Ascending aorta (tissue), 2 donors: ENCODE data around the gene SARNP. TPM values are rescaled to one million over a fixed set of nuclear protein-coding genes. Genes with fewer than 3 reads are reported as not detected.

Experiments used
- DNase-seq, 2 donors: peaks; one replicate each; pipeline ENCODE4 v3.0.0-alpha.2; 2019; ENCODE audit warnings: low spot score in 2 of 2
- H3K27ac ChIP-seq, 2 donors: fragments of 200-600 bp; sonication (generic); one replicate each; pipeline ENCODE4 v1.5.1; 2016 to 2017; ENCODE audit warnings: mild to moderate bottlenecking in 1 of 2
- H3K27me3 ChIP-seq: fragments of 200-600 bp; sonication (generic); one replicate; pipeline ENCODE4 v1.5.1; 2017
- H3K36me3 ChIP-seq, 2 donors: fragments of 200-600 bp; sonication (generic); one replicate each; pipeline ENCODE4 v1.5.1; 2016
- H3K4me1 ChIP-seq, 2 donors: fragments of 200-600 bp; sonication (generic); one replicate each; pipeline ENCODE4 v1.5.1; 2016 to 2017; ENCODE audit warnings: mild to moderate bottlenecking in 1 of 2
- H3K4me3 ChIP-seq, 2 donors: fragments of 200-600 bp; sonication (generic); one replicate each; pipeline ENCODE4 v1.5.1; 2016 to 2017; ENCODE audit warnings: mild to moderate bottlenecking in 1 of 2
- H3K9me3 ChIP-seq, 2 donors: fragments of 200-600 bp; sonication (generic); one replicate each; pipeline ENCODE4 v1.5.1; 2016
- CTCF ChIP-seq, 3 experiments: fragments of 200-600 bp in 2 of 3; fragments of 450-650 bp in 1 of 3; sonication (generic) in 2 of 3; IDR thresholded peaks; one replicate each; pipeline ENCODE4 v1.5.1; 2016 to 2019; ENCODE audit warnings: antibody characterized with exemption in 3 of 3, mild to moderate bottlenecking in 1 of 3, moderate library complexity in 1 of 3
- intact Hi-C: fragments of 100-400 bp; cut with DNase I; formaldehyde crosslinking; loops from one replicate; pipeline ENCODE4 v1.15.1; 2023
- total RNA-seq: library from RNA; depleted of rRNA; stranded (reverse); fragments of >200 nt; gene quantifications from one replicate; pipeline ENCODE4 v1.1.0, GENCODE V29; 2016

SARNP gene
- total RNA-seq, 1 donor from 2014 or later, result 13.4 TPM

- intact Hi-C loops, result no loop called here
These were observed 10.3 kb upstream of the SARNP start for GRCh38 chr12:55827806-55828205.

GRCh38 chr12:55824726-55825125 lies 7.2 kb upstream of the SARNP start:
- H3K27ac ChIP-seq, result no peak overlapping the region
- H3K36me3 ChIP-seq, result peaks cover 20 to 36% of the 10 kb centered on the region in 2 donors
- intact Hi-C loops, result no loop called here
- H3K4me1 ChIP-seq, result peaks cover 8 to 28% of the 10 kb centered on the region in 2 donors
- peak in 1 of 2 donors; percentile 21 for DNase-seq
- H3K27me3 ChIP-seq, result no peaks in the 10 kb centered on the region
- no peak overlapping the region for H3K4me3 ChIP-seq
- TF ChIP-seq CTCF (IDR thresholded peaks at IDR 0.05), result no peak
- H3K9me3 ChIP-seq, result no peaks in the 10 kb centered on the region

More at GRCh38 chr12:55827806-55828205, 10.3 kb upstream of the SARNP start:
- peaks cover 8 to 32% of the 10 kb centered on the region in 2 donors for H3K4me1 ChIP-seq
- H3K27ac ChIP-seq, result peak overlapping the region; percentile 89 to 93
- peaks cover under 1 to 5% of the 10 kb centered on the region in 2 donors for H3K36me3 ChIP-seq
- TF ChIP-seq CTCF (IDR thresholded peaks at IDR 0.05), result no peak
- H3K4me3 ChIP-seq, result no peak overlapping the region
- H3K9me3 ChIP-seq, result no peaks in the 10 kb centered on the region
- H3K27me3 ChIP-seq, result no peaks in the 10 kb centered on the region
- DNase-seq, result no peak

- Histone ChIP-seq H3K36me3 (peaks cover 21 to 43% of the 10 kb centered on the region in 2 donors), H3K27ac (no peak overlapping the region), H3K27me3 (no peaks in the 10 kb centered on the region), H3K9me3 (no peaks in the 10 kb centered on the region), H3K4me1 (peaks cover 5 to 21% of the 10 kb centered on the region in 2 donors), H3K4me3 (no peak overlapping the region)
- peak in 1 of 2 donors; percentile 24 for DNase-seq
- TF ChIP-seq CTCF (IDR thresholded peaks at IDR 0.05), result no peak
- intact Hi-C loops, result no loop called here
These were observed 5.9 kb upstream of the SARNP start for GRCh38 chr12:55823419-55823818.

- Histone ChIP-seq H3K27me3 (no peaks in the 10 kb centered on the region), H3K4me3 (no peak overlapping the region), H3K4me1 (peaks cover 0 to 13% of the 10 kb centered on the region in 2 donors), H3K36me3 (peaks cover 21 to 43% of the 10 kb centered on the region in 2 donors), H3K27ac (no peak overlapping the region), H3K9me3 (no peaks in the 10 kb centered on the region)
- peak in 1 of 2 donors; percentile 49 for DNase-seq
- TF ChIP-seq CTCF (IDR thresholded peaks at IDR 0.05), result no peak
- intact Hi-C loops, result no loop called here
These were observed 4.7 kb upstream of the SARNP start for GRCh38 chr12:55822228-55822627.

- no peak overlapping the region for H3K4me3 ChIP-seq
- peaks cover 21 to 43% of the 10 kb centered on the region in 2 donors for H3K36me3 ChIP-seq
- DNase-seq, result peak in 1 of 2 donors; percentile 25
- no peaks in the 10 kb centered on the region for H3K9me3 ChIP-seq
- no peaks in the 10 kb centered on the region for H3K27me3 ChIP-seq
- no peak overlapping the region for H3K27ac ChIP-seq
- peak in 1 of 3 experiments; percentile 9 for TF ChIP-seq CTCF (IDR thresholded peaks at IDR 0.05)
- peaks cover 0 to 7% of the 10 kb centered on the region in 2 donors for H3K4me1 ChIP-seq
- intact Hi-C loops, result no loop called here
These were observed 3.2 kb upstream of the SARNP start for GRCh38 chr12:55820679-55821078.
